Measurements from ENCODE around the gene OGN.

Gene OGN

GRCh38 chr9:92402826-92403745, 1.3 kb downstream of the OGN start:
- no peak for DNase-seq

DNA sequence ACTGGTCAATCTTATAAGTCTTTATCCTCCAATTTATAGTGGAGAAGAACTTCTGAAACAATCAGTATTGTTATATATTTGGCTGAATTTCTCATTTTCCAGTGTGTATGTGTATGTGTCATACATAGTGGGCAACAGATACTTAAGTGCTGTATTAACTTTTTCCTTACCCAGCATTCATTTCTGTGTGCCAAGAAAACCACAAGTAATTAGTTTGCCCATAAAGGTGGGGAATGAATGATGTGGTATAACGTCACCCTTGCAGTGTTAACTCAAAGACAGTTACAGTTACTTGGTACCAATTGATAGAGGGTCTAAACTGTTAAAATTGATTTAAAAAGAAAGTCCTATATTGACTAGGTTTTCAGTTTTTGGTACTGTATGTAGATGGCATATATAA, 2.0 kb downstream of the OGN start:
- DNase-seq: no peak

DNA sequence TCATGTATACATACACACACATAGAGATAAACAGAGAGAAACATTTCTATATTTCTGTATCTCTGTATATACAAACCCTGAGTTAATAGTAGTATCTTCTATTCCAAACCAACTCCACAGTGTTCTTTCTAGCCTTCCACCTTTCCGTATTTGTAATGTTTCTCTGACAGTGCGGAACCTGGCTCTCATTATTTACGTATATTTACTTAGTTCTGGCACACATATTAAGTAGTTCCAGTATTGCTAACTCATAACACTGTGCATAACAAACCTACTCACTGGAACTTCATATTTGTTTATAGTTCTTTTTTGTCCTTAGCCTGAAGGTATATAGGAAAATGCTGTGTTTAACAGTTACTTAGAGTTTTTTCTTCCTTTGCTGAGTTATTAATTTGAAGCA, 6.5 kb downstream of the OGN start:
- DNase-seq: no peak

- no peak for DNase-seq
Observed at GRCh38 chr9:92395617-92396016, 8.8 kb downstream of the OGN start.

DNA sequence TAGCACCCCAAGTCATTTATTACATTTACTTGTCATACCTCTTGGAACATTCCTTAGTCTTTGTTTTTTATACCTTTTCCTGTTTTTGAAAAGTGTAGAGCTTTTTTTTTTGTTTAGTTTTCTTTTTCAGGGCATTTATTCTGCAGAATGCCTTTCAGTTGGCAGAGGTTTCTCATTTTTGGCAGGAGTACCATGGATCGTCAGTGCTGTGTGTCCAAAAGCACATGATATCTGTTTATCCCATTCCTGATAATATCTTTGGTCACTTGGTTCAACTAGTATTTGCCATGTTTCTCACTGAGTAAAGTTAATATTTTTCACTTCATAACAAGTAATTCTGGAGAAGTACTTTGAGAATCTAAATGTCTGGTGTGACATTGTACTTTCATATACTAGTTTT, 10.7 kb downstream of the OGN start:
- no peak for DNase-seq

DNA sequence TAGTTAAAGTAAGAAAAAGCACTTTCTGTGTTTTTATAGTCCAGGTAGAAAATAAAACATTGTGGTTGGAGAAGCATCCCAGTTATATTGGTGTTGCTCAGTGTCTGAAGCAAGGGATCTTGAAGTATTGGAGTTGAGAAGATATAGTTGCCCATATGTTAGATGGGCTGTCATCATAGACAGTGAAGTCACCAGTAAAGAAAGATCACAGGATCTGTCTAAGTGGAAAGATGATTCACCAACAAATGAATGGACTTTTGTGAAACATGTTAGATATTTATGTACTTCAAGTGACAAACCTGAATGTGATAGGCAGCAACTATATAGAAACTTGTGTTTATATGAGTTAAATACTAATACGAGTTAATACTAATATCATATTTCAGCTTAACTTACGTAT, 11.7 kb downstream of the OGN start:
- no peak for DNase-seq

GRCh38 chr9:92385953-92386352, 18.4 kb downstream of the OGN start:
- no peak for DNase-seq

GRCh38 chr9:92385477-92385876, 18.9 kb downstream of the OGN start:
- no peak for DNase-seq

DNA sequence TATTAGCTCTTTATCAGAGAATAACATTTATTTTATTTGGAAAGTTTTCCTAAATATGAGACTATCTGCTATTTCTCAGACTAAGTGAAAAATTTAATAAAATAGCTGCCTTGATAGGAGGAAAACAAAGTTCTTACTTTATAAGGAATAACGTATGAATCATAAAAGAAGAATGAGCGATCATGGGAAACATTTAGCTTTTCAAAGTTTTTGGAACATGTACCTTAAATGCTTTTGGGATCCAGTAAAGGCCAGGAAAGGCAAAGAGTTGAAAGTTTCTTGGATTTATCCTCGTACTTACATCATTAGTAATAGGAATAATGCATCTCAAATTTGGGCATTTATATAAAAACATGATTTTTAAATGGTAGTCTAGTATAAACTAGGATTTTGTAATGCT, 19.4 kb downstream of the OGN start:
- no peak for DNase-seq

DNA sequence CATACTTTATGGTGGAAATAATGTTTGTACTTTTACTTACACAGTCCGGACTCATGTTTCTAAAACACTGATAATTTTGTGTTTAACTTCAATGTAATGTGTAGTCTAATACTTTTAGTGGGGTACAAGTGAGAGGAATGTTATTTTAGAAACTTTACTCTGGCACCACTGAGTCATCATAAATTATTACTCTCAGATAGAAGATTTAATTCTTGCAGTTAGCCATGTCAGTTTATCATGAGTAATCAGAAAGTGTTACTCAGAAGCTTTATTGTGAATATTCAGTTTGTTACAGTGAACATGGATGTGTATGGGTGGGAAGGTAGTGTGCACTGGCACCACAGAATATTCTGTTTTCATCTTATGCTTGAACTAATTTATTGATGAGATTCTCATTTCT, 20.0 kb downstream of the OGN start:
- DNase-seq: no peak

DNA sequence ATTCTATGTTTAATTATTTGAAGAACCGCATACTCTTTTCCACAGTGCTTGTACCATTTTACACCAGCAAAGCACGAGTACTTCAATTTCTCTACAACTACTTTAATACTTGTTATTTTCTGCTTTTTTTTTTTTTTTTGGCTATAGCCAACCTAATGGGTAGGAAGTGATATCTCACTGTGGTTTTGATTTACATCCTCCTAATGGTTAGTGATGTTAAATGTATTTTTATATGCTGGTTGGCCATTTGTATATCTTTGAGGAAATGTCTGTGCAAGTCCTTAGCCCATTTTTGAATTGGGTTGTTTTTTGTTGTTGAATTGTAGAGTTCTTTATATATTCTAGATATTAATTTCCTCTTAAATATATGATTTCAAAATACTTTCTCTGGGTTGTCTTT, 22.6 kb downstream of the OGN start:
- DNase-seq: no peak

DNA sequence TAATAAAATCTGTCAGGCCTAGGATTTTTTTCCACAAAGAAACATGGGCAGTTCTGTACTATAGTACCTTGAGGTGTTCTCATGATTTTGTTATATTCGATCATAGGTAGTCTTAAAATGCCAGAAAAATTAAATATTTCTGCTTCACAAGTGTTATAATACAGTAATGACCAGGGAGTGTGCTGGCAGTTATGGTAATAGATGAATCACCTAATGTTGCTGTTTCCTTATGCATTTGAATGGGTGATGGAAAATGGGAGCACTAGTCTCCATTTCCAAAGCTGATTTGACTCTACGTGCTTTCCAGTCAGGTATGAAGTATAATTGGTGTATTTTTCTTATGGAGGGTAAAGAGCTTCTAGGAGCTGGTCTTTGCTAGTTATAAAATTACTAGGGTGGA, 23.8 kb downstream of the OGN start:
- no peak for DNase-seq

DNA sequence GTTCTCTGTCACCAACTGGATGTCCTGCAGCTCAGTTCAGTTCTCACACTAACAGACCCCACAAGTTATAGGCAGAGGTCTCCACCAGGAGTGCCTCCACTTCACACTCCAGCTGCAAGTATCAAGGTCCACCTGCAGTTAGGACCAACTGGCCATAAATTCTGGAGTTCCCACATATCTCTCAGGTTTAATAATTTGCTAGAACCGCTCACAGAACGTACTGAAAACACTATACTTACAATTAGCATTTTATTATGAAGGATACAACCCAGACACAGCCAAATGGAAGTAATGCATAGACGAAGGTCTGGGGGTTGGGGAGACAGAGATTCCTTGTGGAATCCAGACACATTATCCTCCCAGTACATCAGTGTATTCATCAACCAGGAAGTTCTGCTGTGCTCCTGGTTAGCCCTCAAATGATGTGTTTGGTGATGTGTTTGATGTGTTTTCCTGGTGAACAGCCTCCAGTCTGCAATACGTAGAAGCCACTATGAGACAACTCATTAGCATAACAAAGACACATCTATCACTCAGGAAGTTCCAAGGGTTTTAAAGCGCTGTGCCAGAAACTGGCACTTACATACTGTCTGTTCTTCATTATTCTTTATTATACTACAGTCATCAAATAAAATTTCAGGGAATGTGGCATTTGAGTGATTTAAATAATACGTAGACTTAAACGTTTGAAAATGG, 25.4 kb downstream of the OGN start:
- peak; percentile 16 for DNase-seq

- no peak for DNase-seq
Observed at GRCh38 chr9:92377876-92378275, 26.5 kb downstream of the OGN start.

GRCh38 chr9:92373167-92373566, 31.2 kb downstream of the OGN start:
- no peak for DNase-seq

- no peak for DNase-seq
Observed at GRCh38 chr9:92369075-92369474, 35.3 kb downstream of the OGN start.

- DNase-seq: no peak
Observed at GRCh38 chr9:92360083-92360482, 44.3 kb downstream of the OGN start.

DNA sequence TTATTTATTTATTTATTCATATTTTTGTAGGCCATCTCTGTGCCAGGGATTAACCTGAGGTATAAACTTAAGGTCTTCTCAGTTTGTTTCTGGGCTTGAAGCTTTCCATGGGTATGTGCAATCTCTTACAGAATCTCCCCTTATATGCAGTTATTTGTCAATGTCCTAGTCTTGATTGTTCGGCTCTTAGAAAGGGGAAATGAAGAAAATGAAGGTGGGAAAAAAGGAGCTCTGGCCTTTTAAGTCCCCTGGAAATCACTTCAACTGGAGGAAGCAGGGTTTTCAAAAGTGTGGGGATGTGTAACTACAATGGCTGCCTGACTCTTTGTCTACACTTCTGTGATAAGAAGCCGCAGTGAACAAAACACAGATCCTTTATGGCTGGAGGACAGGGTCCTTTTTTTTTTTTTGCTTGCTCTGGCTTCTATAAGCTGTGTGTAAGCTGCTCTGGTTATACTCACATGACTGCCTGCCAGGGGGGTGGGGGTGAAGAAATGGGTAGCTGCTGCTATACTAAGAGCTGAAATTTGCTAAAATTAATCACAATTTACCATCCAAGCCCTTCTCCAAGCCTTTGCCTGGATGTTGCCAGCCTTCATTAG, 44.9 kb downstream of the OGN start:
- DNase-seq: no peak

GRCh38 chr9:92353051-92353450, 51.3 kb downstream of the OGN start:
- no peak for DNase-seq

GRCh38 chr9:92350740-92351133, 53.6 kb downstream of the OGN start:
- DNase-seq: no peak

- no peak for DNase-seq
Observed at GRCh38 chr9:92349771-92350739, 54.3 kb downstream of the OGN start.

- DNase-seq: no peak
Observed at GRCh38 chr9:92345582-92345981, 58.8 kb downstream of the OGN start.
